LNCAP (cell line): ENCODE results near the gene KCP.
A peak's percentile ranks its signal among the peaks of the same experiment; 100 is the strongest.

Source experiments
- CTCF ChIP-seq: fragments of 450-650 bp; IDR thresholded peaks from 2 replicates; pipeline ENCODE4 v1.5.1; 2017; ENCODE audit warnings: mild to moderate bottlenecking

KCP gene

GRCh38 chr7:128909625-128910568 lies 612 bp downstream of the KCP start:
- TF ChIP-seq CTCF = no peak

- TF ChIP-seq CTCF = no peak
Observed at GRCh38 chr7:128908750-128909624, 1.5 kb downstream of the KCP start.

GRCh38 chr7:128906766-128907559 lies 3.5 kb downstream of the KCP start:
- no peak for TF ChIP-seq CTCF

GRCh38 chr7:128906001-128906765 lies 4.3 kb downstream of the KCP start:
- no peak for TF ChIP-seq CTCF

- TF ChIP-seq CTCF = peak; percentile 74
Observed at GRCh38 chr7:128904381-128905197, 5.9 kb downstream of the KCP start.

GRCh38 chr7:128903621-128904361 lies 6.7 kb downstream of the KCP start:
- no peak for TF ChIP-seq CTCF
